HG03095 (cell line): Measurements from ENCODE around the gene DENND2D.

Experiments
- ATAC-seq: cut with Tn5 transposase; IDR thresholded peaks from one replicate; pipeline ENCODE4 v1.9.1; 2021; ENCODE audit warnings: moderate library complexity; ENCODE audit not compliant: unreplicated experiment

DENND2D gene

GRCh38 chr1:111179968-111180533 lies 20.4 kb downstream of the DENND2D start:
- ATAC-seq: no peak

DNA sequence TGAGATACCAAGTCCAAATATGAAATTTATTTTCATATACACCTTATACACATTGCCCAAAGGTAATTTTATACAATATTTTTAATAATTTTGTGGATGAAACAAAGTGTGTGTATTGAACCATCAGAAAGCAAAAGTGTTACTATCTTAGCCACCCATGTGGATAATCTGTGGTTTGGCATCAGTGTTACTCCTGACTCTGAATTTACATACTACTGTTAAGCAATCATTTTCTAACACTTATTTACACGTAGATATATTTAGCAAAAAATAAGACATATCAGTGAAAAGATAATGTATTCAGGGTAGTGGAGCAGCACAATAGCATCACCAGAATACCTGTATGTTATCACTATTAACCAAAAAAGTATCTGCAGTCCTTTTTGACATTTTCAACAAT lies 23.8 kb downstream of the DENND2D start:
- no peak for ATAC-seq

GRCh38 chr1:111175349-111175748 lies 25.1 kb downstream of the DENND2D start:
- ATAC-seq: no peak

DNA sequence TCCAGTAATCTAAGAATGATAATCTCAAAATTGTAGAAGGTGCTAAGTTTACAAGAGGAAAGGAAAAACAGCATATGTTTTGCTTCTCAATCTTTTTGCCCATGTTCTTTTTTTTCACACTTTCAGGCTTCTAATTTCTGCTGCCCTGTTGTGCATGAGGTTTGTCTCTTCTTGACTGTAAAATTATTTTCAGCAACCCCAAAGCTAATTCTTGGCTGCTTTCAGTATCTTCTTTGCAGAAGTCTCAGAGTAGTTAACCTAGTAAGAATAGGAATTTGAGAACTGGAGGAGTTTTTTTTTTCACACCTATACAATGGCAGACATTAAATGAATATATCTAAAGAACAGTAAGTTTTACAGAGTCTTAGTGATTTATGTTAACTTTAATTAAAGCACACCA lies 26.4 kb downstream of the DENND2D start:
- no peak for ATAC-seq

DNA sequence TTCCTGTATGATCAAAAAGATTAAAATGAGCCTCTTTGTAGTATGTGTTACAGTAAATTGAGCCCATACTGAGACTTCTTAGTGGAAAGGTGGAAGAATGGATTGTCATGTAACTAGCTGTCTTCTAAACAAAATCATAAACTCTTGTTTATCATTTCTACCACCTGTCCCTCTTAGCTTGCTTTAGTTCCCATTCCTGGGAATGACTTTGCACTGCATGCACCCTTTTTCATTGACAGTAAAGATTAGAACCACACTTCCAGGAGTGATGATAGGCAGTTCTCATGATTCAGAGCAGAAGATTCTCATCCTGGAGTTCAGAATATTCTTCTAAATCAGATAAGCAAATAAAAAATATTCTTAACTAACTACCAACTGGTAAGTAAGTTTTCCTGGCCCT lies 28.0 kb downstream of the DENND2D start:
- ATAC-seq: no peak

DNA sequence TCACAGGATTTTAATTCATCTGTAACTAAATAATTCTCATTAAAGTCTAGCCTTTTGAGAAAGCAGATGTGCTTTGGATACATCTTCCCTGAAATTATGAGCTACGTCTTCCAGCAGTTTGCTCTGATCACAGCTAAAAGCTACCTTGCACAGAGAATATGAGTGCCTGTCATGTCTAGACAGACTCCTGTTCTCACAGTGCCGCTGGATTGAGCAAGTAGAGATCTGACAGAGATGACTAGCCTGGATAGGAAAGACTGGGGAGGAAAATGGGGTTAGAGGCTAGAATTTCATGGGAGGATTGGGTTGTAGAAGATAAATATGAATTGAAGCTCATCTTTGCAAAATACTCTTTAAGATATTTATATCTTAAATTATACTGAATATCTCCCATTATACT lies 36.3 kb downstream of the DENND2D start:
- ATAC-seq: no peak

- no peak for ATAC-seq
These were observed 37.1 kb downstream of the DENND2D start for GRCh38 chr1:111163363-111163762.

- ATAC-seq: no peak
These were observed 38.0 kb downstream of the DENND2D start for GRCh38 chr1:111162488-111162880.

DNA sequence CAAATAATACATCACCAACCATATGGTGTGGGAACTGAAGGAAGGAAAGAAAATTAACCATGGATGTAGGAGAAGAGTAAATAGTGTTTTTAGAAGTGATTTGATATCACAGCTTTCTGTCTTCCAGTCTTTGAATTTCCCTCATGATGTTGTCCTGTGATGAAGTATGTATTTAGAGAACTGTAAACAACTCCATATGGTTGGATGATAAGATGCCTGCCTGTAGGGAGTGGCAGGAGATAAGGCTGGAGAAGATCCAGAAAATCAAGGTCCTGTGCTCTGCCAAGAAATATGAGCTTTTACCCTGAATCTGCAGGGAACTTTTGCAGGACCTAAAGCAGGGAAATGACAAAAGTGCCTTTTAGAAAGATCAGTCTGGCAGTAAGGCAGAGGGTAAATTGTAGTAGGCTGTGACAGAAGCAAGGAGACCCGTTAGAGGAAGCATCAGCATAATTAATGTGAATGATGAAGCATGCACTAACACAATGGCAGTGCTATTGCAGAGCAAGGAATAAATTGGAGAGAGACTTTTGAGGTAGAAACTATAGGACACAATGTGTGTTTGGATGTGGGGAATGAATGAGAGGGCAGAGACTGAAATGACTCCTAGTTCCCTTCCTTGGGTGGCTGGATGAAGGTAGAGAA lies 38.5 kb downstream of the DENND2D start:
- ATAC-seq: no peak

- no peak for ATAC-seq
These were observed 43.0 kb downstream of the DENND2D start for GRCh38 chr1:111157431-111157830.

- ATAC-seq: no peak
These were observed 46.1 kb downstream of the DENND2D start for GRCh38 chr1:111154021-111154999.

GRCh38 chr1:111151838-111152237 lies 48.6 kb downstream of the DENND2D start:
- ATAC-seq: no peak

- no peak for ATAC-seq
These were observed 52.0 kb downstream of the DENND2D start for GRCh38 chr1:111148376-111148881.

DNA sequence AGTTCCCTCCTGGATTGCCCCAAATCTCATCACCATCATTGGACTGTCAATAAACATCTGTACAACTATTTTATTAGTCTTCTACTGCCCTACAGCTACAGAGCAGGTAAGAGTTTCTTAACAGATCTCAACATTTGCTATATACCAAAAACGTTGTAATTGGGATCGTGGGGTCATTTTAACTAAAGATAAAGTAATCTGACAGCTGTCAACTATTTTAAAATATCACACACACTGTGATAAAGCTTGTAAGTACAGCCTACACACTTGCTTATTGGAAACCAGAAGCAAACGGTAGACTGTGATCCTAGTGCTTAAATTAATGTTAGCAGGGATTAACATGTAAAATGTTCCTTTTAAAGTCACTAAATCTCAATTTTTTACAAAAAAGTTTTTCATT lies 52.5 kb downstream of the DENND2D start:
- no peak for ATAC-seq

DNA sequence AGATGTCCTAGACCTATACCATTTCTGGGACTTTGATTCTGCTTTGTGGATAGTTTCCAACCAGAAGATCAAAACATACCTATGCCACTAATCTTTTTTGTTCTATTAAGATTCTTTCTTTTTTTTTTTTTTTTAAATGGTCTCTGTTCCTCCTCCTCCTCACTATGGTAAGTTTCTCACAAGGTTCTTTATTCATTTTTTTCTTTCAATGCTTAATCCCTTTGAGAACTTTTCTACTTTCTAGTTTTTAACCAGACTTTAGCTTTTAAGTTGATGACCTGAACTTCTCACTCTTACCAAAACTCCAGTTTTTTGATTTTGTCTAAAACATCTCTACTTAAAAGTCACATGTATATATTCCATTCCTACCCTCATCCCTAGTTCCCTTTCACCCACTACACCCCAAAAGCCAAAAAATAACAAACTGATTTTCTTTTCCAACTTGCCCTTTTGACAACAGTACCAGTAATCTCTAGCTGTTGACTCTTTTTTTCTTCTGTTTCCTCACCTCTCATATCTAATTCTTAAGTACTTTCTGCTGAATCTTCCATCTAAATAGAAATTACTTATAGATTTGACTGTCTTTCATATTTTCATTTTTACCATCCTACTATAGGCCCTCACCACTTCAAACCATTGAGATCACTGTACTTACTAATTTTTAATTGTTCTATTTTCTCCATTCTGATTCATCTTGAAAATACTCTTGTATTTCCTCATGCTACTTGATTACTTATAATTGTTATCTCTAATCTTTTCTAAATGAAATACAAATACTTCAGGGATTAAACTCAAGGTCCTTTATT lies 54.3 kb downstream of the DENND2D start:
- ATAC-seq: no peak

DNA sequence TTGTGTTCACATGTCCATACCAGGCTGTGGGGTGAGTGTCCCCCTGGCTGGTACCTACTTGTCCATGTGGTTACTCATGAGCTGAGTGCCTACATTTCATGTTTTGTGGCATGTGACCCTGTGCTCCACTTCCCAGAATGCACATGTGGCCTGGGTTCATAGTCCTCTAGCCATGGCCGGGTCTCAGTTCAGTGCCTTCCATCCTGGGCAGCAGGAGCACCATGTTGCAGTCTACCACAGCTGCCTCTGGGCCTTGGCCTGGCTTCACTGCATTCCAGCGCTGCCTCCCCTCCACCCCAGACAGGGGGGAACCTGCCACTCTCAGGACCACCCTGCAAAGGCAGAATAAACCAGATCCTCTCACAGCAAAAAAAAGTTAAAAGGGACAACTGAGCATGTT lies 54.9 kb downstream of the DENND2D start:
- ATAC-seq: no peak

DNA sequence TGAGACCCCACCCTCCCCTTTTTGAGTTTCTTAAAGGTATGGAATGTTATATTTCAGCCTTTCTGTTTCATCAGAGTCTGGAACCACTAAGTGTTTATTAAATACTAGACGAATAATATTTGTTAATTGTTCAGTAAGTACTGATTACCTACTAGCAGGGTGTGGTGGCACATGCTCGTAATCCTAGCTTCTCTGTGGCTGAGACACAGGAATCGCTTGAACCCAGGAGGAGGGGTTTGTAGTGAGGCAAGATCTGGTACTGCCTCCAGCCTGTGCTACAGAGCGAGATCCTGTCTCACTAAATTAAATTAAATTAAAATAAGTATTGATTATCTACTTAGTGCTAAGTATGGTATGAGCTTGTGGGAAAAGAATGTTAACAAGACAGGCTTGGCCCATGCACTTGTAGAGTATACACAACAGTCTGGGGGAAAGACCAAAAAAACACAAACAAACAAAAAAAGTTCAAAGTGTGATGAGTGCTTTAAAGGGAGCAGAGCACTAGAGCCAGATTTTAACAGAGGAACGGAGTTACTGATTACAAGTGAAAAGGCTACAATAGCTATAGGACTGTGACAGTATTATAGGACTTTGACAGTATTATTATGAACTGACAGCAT lies 58.0 kb downstream of the DENND2D start:
- no peak for ATAC-seq

- ATAC-seq: no peak
These were observed 58.9 kb downstream of the DENND2D start for GRCh38 chr1:111141245-111142220.

DNA sequence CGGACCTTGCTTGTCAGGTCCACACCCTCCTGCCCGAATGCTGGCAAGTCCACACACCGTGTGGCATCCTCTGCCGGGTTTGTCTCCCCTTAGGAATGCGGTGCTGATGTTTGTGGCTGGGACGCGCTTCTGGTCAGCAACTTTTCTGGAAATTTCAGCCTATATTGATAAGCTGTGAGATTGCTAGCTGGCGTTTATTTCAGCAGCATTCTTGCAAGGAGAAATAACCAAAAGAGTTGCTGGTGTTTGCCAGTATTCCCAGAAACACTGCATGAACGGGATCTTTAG lies 59.8 kb downstream of the DENND2D start:
- no peak for ATAC-seq
